Fibroblast of pulmonary artery (primary cell): ENCODE data around the gene PCBP2.
"Not testable (repeated sequence)": the region's sequence is repeated elsewhere in the genome, so short reads cannot be mapped to it uniquely, and the experiment has no call there.

Source experiments
- DNase-seq: peaks from one replicate; pipeline ENCODE4 v3.0.0-alpha.2; 2010; ENCODE audit warnings: low read depth
- H3K4me3 ChIP-seq: replicated peaks from 2 replicates; pipeline ENCODE4 v1.5.1; 2011; ENCODE audit warnings: low read depth, mild to moderate bottlenecking, control low read depth, low read length, moderate library complexity
- CTCF ChIP-seq: IDR thresholded peaks from 2 replicates; pipeline ENCODE4 v1.5.1; 2011; ENCODE audit warnings: mild to moderate bottlenecking, control low read depth, low read length, inconsistent platforms; ENCODE audit errors: missing control alignments

PCBP2 gene

GRCh38 chr12:53451661-53452158, at the start of gene PCBP2:
Gene PCBP2 (plus strand): TSS chr12:53452102. CDS start chr12:53454801, 2,699 bp downstream.
- DNase-seq = peak; percentile 100
- TF ChIP-seq CTCF = peak; percentile 93
- peak within 1 kb of the TSS; percentile 99 for H3K4me3 ChIP-seq

- H3K4me3 ChIP-seq, DNase-seq: not testable (repeated sequence)
Observed at GRCh38 chr12:53402351-53402750, 49.6 kb upstream of the PCBP2 start.

GRCh38 chr12:53402871-53403270, 49.0 kb upstream of the PCBP2 start:
- no peak for TF ChIP-seq CTCF
- DNase-seq = no peak
- H3K4me3 ChIP-seq = no peak overlapping the region

- no peak for TF ChIP-seq CTCF
- no peak overlapping the region for H3K4me3 ChIP-seq
- DNase-seq = no peak
Observed at GRCh38 chr12:53410951-53411350, 41.0 kb upstream of the PCBP2 start.

GRCh38 chr12:53413485-53414204, 38.3 kb upstream of the PCBP2 start:
- no peak overlapping the region for H3K4me3 ChIP-seq
- TF ChIP-seq CTCF = no peak

GRCh38 chr12:53414756-53415417, 37.0 kb upstream of the PCBP2 start:
- no peak for TF ChIP-seq CTCF
- DNase-seq = peak; percentile 25
- H3K4me3 ChIP-seq = no peak overlapping the region

More at GRCh38 chr12:53413485-53414204, 38.3 kb upstream of the PCBP2 start:
- peak; percentile 27 for DNase-seq

GRCh38 chr12:53415752-53416389, 36.0 kb upstream of the PCBP2 start:
- not testable (repeated sequence) for DNase-seq, H3K4me3 ChIP-seq

- not testable (repeated sequence) for DNase-seq, H3K4me3 ChIP-seq
Observed at GRCh38 chr12:53417291-53417816, 34.5 kb upstream of the PCBP2 start.
